ENCODE measurements around the gene SPSB2. TPM values are rescaled to one million over a fixed set of nuclear protein-coding genes. Genes with fewer than 3 reads are reported as not detected.

The SPSB2 gene
- total and polyA plus RNA-seq, 12 donors: 2.5 to 24.5 (median 16.0) TPM

DNA sequence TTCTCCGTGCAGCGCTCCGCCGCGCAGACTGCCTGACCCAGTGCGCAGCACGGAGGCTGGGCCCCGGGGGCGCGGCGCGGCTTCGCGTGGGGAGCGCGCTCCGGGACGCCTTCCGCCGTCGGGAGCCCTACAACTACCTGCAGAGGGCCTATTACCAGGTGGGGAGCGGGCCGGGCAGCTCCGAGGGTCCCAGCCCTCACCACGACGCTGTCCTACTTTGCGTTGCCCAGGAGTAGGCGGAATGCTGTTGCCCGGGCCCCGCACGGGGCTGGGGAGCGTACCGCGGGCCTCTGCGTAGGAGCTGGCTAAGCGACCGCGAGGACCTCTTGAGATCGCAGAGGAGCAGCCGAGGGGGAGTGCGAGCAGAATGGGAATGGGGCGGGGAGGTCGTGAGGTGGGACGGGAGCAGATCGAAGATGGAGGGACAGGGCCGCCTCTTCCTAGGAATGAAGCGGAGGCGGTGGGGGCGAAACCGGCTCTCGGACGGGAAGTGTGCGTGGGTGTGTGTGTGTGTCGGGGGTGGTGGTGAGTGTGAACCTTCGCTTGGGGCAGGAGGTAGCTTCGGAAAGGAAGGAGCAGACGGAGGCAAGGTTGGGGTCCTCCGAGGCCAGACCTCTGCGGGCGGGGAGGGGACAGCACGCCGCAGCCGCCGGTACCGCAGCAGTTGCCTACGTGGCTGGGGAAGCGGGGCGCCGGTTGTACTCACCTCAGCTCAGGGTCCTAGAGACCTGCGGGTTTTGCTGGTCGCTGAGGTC, 44.1 kb downstream of the SPSB2 start:
- Histone ChIP-seq H3K27me3 (no peaks in the 10 kb centered on the region), H3K27ac (peak overlapping the region in 3 of 5 donors; percentile 16 to 82 (median 75)), H3K36me3 (replicated peaks in 1 of 2) (peaks cover 0 to 8% of the 10 kb centered on the region in 2 donors), H3K4me3 (peak overlapping the region in 2 of 4 donors; percentile 49 to 78), H3K9me3 (replicated peaks in 1 of 3) (no peaks in the 10 kb centered on the region), H3K4me1 (replicated peaks in 1 of 2) (peaks cover 3 to 18% of the 10 kb centered on the region in 2 donors)
- 0 to 3% (median 1%) methylated on average over 31 to 71 of the region's 71 CpGs for WGBS, 4 donors
- peak in 1 of 2 donors; percentile 26 for TF ChIP-seq POLR2A (IDR thresholded peaks at IDR 0.05)
- TF ChIP-seq, protein P1, sequence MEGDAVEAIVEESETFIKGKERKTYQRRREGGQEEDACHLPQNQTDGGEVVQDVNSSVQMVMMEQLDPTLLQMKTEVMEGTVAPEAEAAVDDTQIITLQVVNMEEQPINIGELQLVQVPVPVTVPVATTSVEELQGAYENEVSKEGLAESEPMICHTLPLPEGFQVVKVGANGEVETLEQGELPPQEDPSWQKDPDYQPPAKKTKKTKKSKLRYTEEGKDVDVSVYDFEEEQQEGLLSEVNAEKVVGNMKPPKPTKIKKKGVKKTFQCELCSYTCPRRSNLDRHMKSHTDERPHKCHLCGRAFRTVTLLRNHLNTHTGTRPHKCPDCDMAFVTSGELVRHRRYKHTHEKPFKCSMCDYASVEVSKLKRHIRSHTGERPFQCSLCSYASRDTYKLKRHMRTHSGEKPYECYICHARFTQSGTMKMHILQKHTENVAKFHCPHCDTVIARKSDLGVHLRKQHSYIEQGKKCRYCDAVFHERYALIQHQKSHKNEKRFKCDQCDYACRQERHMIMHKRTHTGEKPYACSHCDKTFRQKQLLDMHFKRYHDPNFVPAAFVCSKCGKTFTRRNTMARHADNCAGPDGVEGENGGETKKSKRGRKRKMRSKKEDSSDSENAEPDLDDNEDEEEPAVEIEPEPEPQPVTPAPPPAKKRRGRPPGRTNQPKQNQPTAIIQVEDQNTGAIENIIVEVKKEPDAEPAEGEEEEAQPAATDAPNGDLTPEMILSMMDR (IDR thresholded peaks at IDR 0.05): no peak
- intact Hi-C loops (cut with DNase I): loop anchor here in 1 of 2 donors (10.0 kb wide), 1 partner anchor 84 kb away; no protein-coding TSS in a partner anchor
- peak in 2 of 7 donors; percentile 48 to 76 for DNase-seq

DNA sequence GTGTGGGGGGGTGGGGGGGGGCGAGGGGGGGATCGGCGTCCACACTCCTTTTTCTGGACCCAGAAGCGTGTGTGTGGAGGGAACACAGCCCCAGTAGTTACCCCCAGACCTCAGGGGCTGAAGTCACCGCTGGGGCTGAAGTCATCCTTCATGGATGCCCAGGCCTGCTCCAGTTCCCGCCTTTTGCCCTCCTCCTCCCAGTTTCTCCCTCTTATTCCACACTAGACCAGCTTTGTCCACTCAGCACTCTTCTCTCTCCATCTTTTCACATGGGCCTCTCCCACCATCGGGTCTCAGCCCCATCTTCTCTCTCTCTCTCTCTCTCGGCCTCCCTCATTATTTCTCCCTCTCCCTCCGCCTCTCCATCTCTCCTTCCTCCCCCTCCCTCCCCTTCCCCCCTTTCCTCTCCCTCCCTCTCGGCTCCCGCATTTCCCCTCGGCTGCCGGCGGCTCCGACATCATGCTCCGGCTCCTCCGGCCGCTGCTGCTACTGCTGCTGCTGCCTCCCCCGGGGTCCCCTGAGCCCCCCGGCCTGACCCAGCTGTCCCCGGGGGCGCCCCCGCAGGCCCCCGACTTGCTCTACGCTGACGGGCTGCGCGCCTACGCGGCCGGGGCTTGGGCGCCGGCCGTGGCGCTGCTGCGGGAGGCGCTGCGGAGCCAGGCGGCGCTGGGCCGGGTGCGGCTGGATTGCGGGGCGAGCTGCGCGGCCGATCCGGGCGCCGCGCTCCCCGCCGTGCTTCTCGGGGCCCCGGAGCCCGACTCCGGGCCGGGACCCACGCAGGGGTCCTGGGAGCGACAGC, 44.9 kb downstream of the SPSB2 start, which contains the start of gene P3H3:
Gene P3H3 (plus strand): TSS at position 426 of the 799 bp plus-strand sequence. CDS start 34 bp downstream, at position 460.
- H3K27ac ChIP-seq: peak within 1 kb of the TSS in 3 of 5 donors; percentile 16 to 82 (median 75)
- no peaks in the 10 kb centered on the region for H3K9me3 ChIP-seq (replicated peaks in 1 of 3)
- peak in 1 of 2 donors; percentile 22 for TF ChIP-seq POLR2A (IDR thresholded peaks at IDR 0.05)
- TF ChIP-seq, protein P1 (IDR thresholded peaks at IDR 0.05): peak in 1 of 6 experiments; percentile 1
- peaks cover 3% of the 10 kb centered on the region for H3K27me3 ChIP-seq
- H3K36me3 ChIP-seq (replicated peaks in 1 of 2): peaks cover 0 to 3% of the 10 kb centered on the region in 2 donors
- H3K4me1 ChIP-seq (replicated peaks in 1 of 2): peaks cover 0 to 10% of the 10 kb centered on the region in 2 donors
- intact Hi-C loops (cut with DNase I): loop anchor here in 1 of 2 donors (10.0 kb wide), 1 partner anchor 83 kb away; no protein-coding TSS in a partner anchor
- DNase-seq: peak in 1 of 7 donors; percentile 67
- WGBS, 4 donors: 1 to 2% (median 1%) methylated on average over 13 to 59 of the region's 60 CpGs
- peak within 1 kb of the TSS in 2 of 4 donors; percentile 49 to 78 for H3K4me3 ChIP-seq

DNA sequence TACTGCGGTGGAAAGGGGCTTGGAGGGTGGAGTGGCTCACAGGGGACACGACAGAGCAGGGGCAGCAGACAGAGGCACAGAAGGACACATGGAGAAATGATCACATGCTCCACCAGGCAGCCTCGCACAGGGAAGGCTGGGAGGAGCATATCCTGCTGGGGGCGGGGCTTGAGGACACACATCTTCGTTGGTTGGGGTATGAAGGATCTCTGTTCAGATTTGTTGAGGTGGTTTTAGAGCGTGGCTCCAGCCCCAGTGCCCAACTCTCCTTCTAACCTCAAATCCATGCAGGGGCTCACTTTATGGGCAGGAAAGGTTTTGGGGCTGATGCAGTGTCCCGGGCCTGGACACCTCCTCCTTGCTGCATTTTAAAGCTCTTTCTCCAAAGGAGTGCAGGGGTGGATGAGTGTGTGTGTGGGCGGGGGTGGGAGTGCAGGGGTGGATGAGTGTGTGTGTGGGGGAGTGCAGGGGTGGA, 45.6 kb downstream of the SPSB2 start:
- 4 to 10% (median 5%) methylated on average over 6 to 8 of the region's 8 CpGs for WGBS, 4 donors
- no peak overlapping the region for H3K4me3 ChIP-seq
- peaks cover 0 to 7% of the 10 kb centered on the region in 2 donors for H3K4me1 ChIP-seq (replicated peaks in 1 of 2)
- H3K36me3 ChIP-seq (replicated peaks in 1 of 2): no peaks in the 10 kb centered on the region
- peaks cover 4% of the 10 kb centered on the region for H3K27me3 ChIP-seq
- no peaks in the 10 kb centered on the region for H3K9me3 ChIP-seq (replicated peaks in 1 of 3)
- intact Hi-C loops (cut with DNase I): loop anchor here in 1 of 2 donors (10.0 kb wide), 1 partner anchor 83 kb away; no protein-coding TSS in a partner anchor
- TF ChIP-seq POLR2A (IDR thresholded peaks at IDR 0.05): no peak
- TF ChIP-seq, protein P1 (IDR thresholded peaks at IDR 0.05): no peak
- peak; percentile 82 to 94 (median 85) for DNase-seq
- peak overlapping the region in 2 of 5 donors; percentile 47 to 75 for H3K27ac ChIP-seq

All from adrenal gland (tissue), 12 donors.